ENCODE measurements around the gene PTPRN2. TPM values are rescaled to one million over a fixed set of nuclear protein-coding genes. Genes with fewer than 3 reads are reported as not detected.
"Not testable (repeated sequence)": the region's sequence is repeated elsewhere in the genome, so short reads cannot be mapped to it uniquely, and the experiment has no call there.

The PTPRN2 gene
- total and polyA plus RNA-seq, 2 donors (not counting 3 experiments of a cell fraction or from before 2014, with no cell fraction given): 0.62 to 0.88 TPM

DNA sequence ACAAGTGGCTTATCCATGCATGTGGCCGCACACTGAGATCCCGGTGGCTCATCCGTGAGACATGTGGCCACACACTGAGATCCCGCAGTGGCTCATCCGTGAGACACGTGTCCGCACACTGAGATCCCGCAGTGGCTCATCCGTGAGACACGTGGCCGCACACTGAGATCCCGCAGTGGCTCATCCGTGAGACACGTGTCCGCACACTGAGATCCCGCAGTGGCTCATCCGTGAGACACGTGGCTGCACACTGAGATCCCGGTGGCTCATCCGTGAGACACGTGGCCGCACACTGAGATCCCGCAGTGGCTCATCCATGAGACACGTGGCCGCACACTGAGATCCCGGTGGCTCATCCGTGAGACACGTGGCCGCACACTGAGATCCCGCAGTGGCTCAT is 181.9 kb downstream of the PTPRN2 start:
- H3K27ac ChIP-seq (ENCODE audit: insufficient read depth, low read depth, low read length); H3K9me3 ChIP-seq (replicated peaks; ENCODE audit: control insufficient read depth, insufficient read depth, low read length); H3K36me3 ChIP-seq (ENCODE audit: control insufficient read depth in 2 of 2, extremely low read depth in 1 of 2, insufficient read depth in 2 of 2, low read length in 2 of 2); FAIRE-seq; CTCF ChIA-PET; POLR2A ChIA-PET; H3K9me1 ChIP-seq (replicated peaks; ENCODE audit: control insufficient read depth, extremely low read depth, insufficient read depth, low read length); intact Hi-C loops (cut with micrococcal nuclease); H3K4me3 ChIP-seq (replicated peaks in 1 of 3; ENCODE audit: insufficient read depth in 1 of 3, low read depth in 1 of 3, low read length in 3 of 3); DNase-seq (ENCODE audit: low read depth, low spot score); H3K4me2 ChIP-seq (ENCODE audit: insufficient read depth, low read length); H2AFZ ChIP-seq (ENCODE audit: low read depth, low read length); H3K9ac ChIP-seq (replicated peaks; ENCODE audit: extremely low read depth, insufficient read depth, low read length); H3K4me1 ChIP-seq (ENCODE audit: control insufficient read depth, extremely low read depth, insufficient read depth, low read length); H3K27me3 ChIP-seq (ENCODE audit: control insufficient read depth in 2 of 2, insufficient read depth in 2 of 2, low read length in 2 of 2); dilution Hi-C loops (cut with MboI; ENCODE audit: extremely low pct_ligation_motif_present, low sequenced_read_pairs); BruUV-seq (replicated peaks); H3K79me2 ChIP-seq (ENCODE audit: control insufficient read depth, insufficient read depth, low read length); H4K20me1 ChIP-seq (replicated peaks; ENCODE audit: control insufficient read depth, extremely low read depth, insufficient read depth, low read length): not testable (repeated sequence)

DNA sequence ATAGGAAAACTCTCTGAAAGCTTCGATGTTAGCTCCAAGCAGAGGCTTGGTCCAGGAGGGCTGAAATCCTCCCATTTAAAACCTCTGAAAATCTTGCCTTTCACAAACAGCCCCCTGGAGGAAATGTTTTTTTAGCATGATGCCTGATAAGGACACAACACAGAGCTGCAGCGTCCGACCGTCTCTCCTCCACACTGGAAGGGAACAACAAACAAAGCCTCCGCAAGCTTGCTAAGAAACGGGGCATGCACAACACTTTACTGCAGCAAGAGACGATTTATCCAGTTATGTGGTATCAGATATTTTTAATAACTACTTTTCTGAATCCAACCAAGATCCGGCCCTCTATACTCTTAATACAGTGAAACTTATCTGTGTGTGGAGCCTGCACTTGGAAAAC is 182.3 kb downstream of the PTPRN2 start:
- dilution Hi-C loops (cut with MboI; ENCODE audit: extremely low pct_ligation_motif_present, low sequenced_read_pairs) (no loop called here), intact Hi-C loops (cut with micrococcal nuclease) (no loop called here)
- Histone ChIP-seq H3K27ac (ENCODE audit: insufficient read depth, low read depth, low read length) (no peak overlapping the region), H3K79me2 (ENCODE audit: control insufficient read depth, insufficient read depth, low read length) (no peaks in the 10 kb centered on the region), H4K20me1 (replicated peaks; ENCODE audit: control insufficient read depth, extremely low read depth, insufficient read depth, low read length) (no peaks in the 10 kb centered on the region), H3K4me1 (ENCODE audit: control insufficient read depth, extremely low read depth, insufficient read depth, low read length) (no peaks in the 10 kb centered on the region), H2AFZ (ENCODE audit: low read depth, low read length) (no peak overlapping the region), H3K27me3 (ENCODE audit: control insufficient read depth in 2 of 2, insufficient read depth in 2 of 2, low read length in 2 of 2) (no peaks in the 10 kb centered on the region), H3K9me1 (replicated peaks; ENCODE audit: control insufficient read depth, extremely low read depth, insufficient read depth, low read length) (no peaks in the 10 kb centered on the region), H3K36me3 (ENCODE audit: control insufficient read depth in 2 of 2, extremely low read depth in 1 of 2, insufficient read depth in 2 of 2, low read length in 2 of 2) (no peaks in the 10 kb centered on the region), H3K9me3 (replicated peaks; ENCODE audit: control insufficient read depth, insufficient read depth, low read length) (peaks cover 7% of the 10 kb centered on the region), H3K4me2 (ENCODE audit: insufficient read depth, low read length) (no peak overlapping the region), H3K9ac (replicated peaks; ENCODE audit: extremely low read depth, insufficient read depth, low read length) (no peak overlapping the region), H3K4me3 (replicated peaks in 1 of 3; ENCODE audit: insufficient read depth in 1 of 3, low read depth in 1 of 3, low read length in 3 of 3) (no peak overlapping the region)
- ChIA-PET CTCF (no interaction called here), POLR2A (no interaction called here)
- TF ChIP-seq, protein P1, sequence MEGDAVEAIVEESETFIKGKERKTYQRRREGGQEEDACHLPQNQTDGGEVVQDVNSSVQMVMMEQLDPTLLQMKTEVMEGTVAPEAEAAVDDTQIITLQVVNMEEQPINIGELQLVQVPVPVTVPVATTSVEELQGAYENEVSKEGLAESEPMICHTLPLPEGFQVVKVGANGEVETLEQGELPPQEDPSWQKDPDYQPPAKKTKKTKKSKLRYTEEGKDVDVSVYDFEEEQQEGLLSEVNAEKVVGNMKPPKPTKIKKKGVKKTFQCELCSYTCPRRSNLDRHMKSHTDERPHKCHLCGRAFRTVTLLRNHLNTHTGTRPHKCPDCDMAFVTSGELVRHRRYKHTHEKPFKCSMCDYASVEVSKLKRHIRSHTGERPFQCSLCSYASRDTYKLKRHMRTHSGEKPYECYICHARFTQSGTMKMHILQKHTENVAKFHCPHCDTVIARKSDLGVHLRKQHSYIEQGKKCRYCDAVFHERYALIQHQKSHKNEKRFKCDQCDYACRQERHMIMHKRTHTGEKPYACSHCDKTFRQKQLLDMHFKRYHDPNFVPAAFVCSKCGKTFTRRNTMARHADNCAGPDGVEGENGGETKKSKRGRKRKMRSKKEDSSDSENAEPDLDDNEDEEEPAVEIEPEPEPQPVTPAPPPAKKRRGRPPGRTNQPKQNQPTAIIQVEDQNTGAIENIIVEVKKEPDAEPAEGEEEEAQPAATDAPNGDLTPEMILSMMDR (IDR thresholded peaks at IDR 0.05; ENCODE audit: extremely low read depth in 1 of 2, insufficient read depth in 1 of 2, low read depth in 1 of 2, low read length in 2 of 2): no peak
- TF ChIP-seq POLR2A (IDR thresholded peaks at IDR 0.05; ENCODE audit: low read depth, low read length) (no peak), FOS (IDR thresholded peaks at IDR 0.05; ENCODE audit: borderline replicate concordance, insufficient read depth, low read length) (no peak), EZH2 (IDR thresholded peaks at IDR 0.05; ENCODE audit: borderline replicate concordance, low read depth, low read length, severe bottlenecking) (no peak), JUN (IDR thresholded peaks at IDR 0.05; ENCODE audit: borderline replicate concordance, insufficient read depth, insufficient read length, low read depth) (no peak), MYC (IDR thresholded peaks at IDR 0.05; ENCODE audit: low read depth, low read length) (no peak), GATA2 (IDR thresholded peaks at IDR 0.05; ENCODE audit: insufficient read depth, insufficient read length, low read depth, low read length) (no peak), POLR2AphosphoS5 (IDR thresholded peaks at IDR 0.05; ENCODE audit: insufficient read depth, low read depth, low read length) (no peak)
- TF ChIP-seq, protein P2, sequence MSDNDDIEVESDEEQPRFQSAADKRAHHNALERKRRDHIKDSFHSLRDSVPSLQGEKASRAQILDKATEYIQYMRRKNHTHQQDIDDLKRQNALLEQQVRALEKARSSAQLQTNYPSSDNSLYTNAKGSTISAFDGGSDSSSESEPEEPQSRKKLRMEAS (IDR thresholded peaks at IDR 0.05; ENCODE audit: insufficient read depth, insufficient read length): no peak
- no TSS peak for BruUV-seq (replicated peaks)
- DNase-seq (ENCODE audit: low read depth, low spot score): no peak
- FAIRE-seq: no peak

Measured in endothelial cell of umbilical vein (primary cell).